Duodenal mucosa (tissue), 2 donors: Measurements from ENCODE around the gene ALDH3A2.

Experiments used
- H3K27ac ChIP-seq: one replicate; pipeline ENCODE4 v1.7.0; 2013; ENCODE audit warnings: low read depth, low read length
- H3K27me3 ChIP-seq, 2 donors: one replicate each; pipeline ENCODE4 v1.7.0; 2013; ENCODE audit warnings: low read length in 2 of 2, control low read depth in 1 of 2; ENCODE audit not compliant: insufficient read depth in 2 of 2, control insufficient read depth in 1 of 2
- H3K36me3 ChIP-seq, 2 donors: one replicate each; pipeline ENCODE4 v1.7.0; 2013; ENCODE audit warnings: low read length in 2 of 2, control low read depth in 1 of 2; ENCODE audit not compliant: insufficient read depth in 2 of 2, control insufficient read depth in 1 of 2
- H3K4me1 ChIP-seq, 2 donors: one replicate each; pipeline ENCODE4 v1.7.0; 2013; ENCODE audit warnings: low read length in 2 of 2, control low read depth in 1 of 2; ENCODE audit not compliant: insufficient read depth in 2 of 2, control insufficient read depth in 1 of 2
- H3K4me3 ChIP-seq, 2 donors: one replicate each; pipeline ENCODE4 v1.7.0; 2013; ENCODE audit warnings: low read length in 2 of 2, low read depth in 1 of 2
- H3K9ac ChIP-seq, 2 donors: one replicate each; pipeline ENCODE4 v1.7.0; 2013; ENCODE audit warnings: low read length in 2 of 2, low read depth in 1 of 2
- H3K9me3 ChIP-seq, 2 donors: one replicate each; pipeline ENCODE4 v1.7.0; 2013; ENCODE audit warnings: low read length in 2 of 2, control low read depth in 1 of 2; ENCODE audit not compliant: control insufficient read depth in 1 of 2

The ALDH3A2 gene

DNA sequence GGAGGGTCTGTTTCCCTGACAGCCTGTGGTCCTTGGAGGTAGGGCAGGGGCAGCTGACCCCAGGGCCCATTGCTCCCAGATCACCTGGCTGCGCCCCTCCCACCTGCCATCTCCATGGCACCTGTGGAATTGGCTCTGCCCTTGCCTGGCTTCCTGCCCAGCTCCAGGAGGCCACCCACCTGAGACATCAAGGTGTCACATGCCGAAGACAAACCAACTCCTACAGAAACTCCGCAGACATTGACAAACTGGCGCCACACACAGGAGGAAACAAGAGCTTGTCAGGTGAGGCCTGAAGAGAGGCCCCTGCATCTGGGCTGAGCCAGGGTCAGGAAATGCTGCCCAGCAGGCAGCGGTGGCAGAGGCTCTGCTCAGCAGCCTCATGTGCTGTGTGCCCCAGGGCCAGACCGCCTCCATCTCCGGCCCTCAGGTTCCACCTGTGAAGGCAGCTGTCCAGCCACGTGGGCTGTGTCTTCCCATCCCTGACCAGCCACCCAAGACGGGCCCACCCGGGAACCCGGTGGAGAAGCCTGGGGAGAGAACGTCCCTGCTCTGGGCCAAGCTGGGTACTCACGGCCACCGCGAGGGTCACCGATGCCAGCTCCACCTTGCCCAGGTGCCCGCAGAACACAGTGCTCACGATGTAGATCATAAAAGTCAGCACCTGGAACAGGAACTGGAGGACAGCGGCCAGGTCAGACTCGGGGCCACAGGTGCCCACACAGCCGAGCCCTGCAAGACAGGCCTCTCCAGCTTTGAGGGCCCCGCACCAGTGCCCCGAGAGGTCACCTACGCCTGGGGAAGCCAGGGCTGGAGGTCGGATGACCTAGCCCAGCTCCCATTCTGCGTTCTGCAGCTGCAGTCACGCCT, 66.2 kb downstream of the ALDH3A2 start:
- Histone ChIP-seq H3K36me3 (no peaks in the 10 kb centered on the region), H3K27me3 (no peaks in the 10 kb centered on the region), H3K4me1 (peaks cover 25 to 31% of the 10 kb centered on the region in 2 donors)

DNA sequence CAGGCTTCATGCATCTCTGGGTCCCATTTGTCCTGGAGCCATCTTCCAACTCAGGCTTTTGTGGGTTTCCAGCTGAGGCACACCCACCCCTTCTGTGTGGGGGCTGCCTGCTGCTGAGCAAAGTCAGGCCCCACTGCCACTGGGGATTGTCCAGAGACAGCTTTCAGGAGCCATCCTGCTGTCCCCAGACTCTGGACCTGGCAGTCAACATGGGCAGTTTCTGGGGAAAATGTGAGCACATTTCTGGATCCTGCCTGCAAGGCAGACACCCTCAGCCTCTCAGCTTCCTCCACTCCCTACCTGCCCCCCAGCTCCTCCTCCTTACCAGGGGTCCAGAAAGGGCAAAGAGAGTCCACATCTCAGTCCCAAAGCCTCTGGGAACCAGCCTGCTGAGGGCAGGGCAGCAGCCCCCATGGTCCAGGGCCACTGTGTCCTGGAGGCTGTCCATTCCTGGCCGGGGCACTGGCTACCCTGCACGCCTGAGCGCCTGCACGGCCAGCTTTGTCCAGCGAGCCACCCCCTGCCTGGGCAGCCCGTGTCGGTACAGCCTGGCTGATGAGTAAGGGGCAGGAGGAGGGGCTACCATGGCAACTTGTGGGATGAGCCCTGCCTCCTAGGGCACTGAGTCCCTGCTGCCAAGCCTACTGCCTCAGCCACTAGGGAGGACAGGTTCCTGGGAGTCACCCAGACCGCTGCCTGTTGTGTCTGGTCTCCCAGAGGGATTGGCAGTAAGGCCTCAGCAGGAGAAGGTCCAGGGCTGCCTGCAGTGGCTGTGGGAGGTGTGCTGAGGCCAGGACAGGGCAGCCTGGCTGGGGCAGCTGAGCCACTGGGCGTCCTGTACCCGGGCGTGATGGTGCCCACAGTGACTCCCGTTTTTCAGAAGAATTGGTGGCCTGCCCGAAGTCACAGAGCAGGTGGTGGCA, 67.8 kb downstream of the ALDH3A2 start, which contains the start of gene SLC47A2:
TSS of gene SLC47A2 (minus strand) at position 477 of the 923 bp plus-strand sequence. CDS start at position 448, 29 bp downstream.
- Histone ChIP-seq H3K4me3 (no peak within 1 kb of the TSS), H3K4me1 (peaks cover 40 to 47% of the 10 kb centered on the region in 2 donors), H3K27ac (no peak within 1 kb of the TSS), H3K9ac (no peak within 1 kb of the TSS), H3K9me3 (no peaks in the 10 kb centered on the region), H3K27me3 (no peaks in the 10 kb centered on the region), H3K36me3 (no peaks in the 10 kb centered on the region)

More for the DNA sequence above, 66.2 kb downstream of the ALDH3A2 start:
- Histone ChIP-seq H3K27ac (no peak overlapping the region), H3K9me3 (no peaks in the 10 kb centered on the region), H3K9ac (no peak overlapping the region), H3K4me3 (no peak overlapping the region)

DNA sequence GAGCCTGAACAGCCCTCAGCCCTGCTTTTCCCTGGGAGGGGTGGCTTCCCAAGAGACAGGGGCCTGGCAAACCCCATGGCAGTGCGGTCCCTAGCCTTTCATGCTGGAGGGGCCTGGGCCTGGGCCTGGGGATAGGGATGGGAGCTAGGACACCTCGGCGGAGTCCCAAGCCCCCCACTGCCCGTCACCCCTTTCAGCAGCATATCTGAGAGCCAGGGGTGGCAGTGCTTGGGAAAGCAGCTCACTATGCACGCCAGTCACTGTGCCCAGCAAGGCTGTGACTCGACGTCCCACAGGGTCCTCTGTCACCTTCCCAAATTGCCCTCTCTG, 68.4 kb downstream of the ALDH3A2 start:
- Histone ChIP-seq H3K36me3 (no peaks in the 10 kb centered on the region), H3K27ac (no peak overlapping the region), H3K4me3 (no peak overlapping the region), H3K27me3 (no peaks in the 10 kb centered on the region), H3K9ac (no peak overlapping the region), H3K9me3 (no peaks in the 10 kb centered on the region), H3K4me1 (peaks cover 44 to 48% of the 10 kb centered on the region in 2 donors)

DNA sequence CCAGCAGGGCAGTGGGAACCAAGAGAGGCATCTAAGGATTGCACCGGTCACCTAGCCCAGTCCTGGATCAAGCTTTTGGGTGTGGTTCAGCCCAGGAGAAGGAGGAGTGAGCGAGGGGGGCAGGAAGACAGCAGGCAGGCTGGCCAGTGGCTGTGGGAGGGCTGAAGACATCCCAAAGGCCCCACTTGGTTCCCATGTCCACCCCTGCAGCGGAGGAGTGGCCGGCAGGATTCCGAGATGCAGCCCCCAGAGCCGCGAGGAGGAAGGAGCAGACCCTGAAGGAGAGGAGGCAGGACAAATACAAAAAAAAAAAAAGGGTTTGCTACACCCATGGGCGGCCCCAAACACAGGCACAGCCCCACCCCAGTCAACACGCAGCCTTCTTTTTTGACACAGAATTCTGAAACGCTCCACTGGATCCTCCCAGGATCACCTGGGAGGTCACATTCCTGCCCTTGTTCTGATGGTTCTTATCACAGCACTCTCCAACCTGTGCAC, 68.9 kb downstream of the ALDH3A2 start:
- H3K9ac ChIP-seq, result no peak overlapping the region
- no peak overlapping the region for H3K4me3 ChIP-seq
- H3K4me1 ChIP-seq, result peaks cover 44 to 48% of the 10 kb centered on the region in 2 donors
- no peaks in the 10 kb centered on the region for H3K36me3 ChIP-seq
- no peak overlapping the region for H3K27ac ChIP-seq
- H3K9me3 ChIP-seq, result no peaks in the 10 kb centered on the region
- no peaks in the 10 kb centered on the region for H3K27me3 ChIP-seq

DNA sequence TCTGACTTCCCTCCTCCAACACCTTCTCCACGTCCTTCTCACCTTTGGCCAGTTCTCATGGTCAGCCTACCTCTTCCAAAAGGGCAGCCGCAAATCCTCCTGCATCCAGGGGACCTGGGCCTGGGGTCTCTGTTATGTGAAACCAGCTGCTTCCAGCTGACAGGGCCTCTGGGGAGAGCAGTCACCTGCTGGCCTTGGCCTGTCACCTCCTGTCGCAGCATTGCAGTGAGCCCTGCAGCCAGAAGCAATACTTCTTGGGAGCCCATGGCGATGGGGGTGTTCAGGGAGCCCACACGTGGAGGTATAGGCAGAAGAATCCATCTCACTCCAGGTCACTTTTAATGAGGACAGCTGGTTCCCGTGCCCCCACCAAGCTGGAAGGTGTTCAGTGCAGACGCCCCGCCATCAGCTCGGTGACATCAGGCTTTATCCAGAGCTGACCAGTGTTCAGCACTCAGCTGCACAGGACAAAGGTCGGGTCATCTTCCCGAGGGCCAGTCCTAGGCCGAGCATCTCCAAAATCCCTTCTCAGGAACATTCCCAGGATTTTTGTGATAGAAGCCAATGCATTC, 69.6 kb downstream of the ALDH3A2 start:
- no peak overlapping the region for H3K4me3 ChIP-seq
- no peaks in the 10 kb centered on the region for H3K36me3 ChIP-seq
- H3K27ac ChIP-seq, result no peak overlapping the region
- no peaks in the 10 kb centered on the region for H3K27me3 ChIP-seq
- H3K9ac ChIP-seq, result no peak overlapping the region
- H3K4me1 ChIP-seq, result peaks cover 44 to 48% of the 10 kb centered on the region in 2 donors
- H3K9me3 ChIP-seq, result no peaks in the 10 kb centered on the region

DNA sequence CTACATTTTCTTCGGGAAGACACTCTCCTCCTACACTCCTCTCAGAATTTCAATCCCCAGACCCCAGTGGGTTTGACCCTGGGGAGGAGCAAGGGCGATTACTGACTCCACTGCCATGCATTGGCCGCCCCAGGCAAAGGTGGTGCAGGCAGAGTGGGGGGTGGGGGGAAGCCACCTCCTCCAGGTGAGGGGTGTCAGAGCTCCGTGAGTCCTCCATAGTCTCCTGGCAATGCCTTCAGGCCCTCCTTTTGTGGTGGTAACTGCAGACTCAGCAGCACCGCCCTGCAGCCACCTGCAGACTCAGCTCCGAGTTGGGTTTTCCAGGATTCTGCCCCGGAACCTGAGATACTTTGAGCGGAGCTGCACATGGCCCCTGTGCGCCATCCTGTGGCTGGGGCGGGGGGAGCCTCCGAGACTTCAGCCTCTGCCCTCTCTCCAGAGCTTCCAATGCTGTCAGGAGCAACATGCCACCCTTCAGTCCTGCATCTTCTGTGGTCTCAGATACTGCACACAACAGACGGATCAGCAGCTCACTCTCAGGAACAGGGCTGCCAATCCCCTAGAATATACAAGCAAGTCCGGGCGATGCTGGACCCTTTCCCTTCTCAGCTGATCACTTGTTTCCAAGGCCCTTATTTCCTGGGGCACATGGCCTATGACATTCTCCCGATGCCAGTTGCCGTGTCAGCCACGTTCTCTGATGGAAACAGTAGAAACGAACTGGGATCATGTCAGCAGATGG, 70.2 kb downstream of the ALDH3A2 start:
- Histone ChIP-seq H3K27me3 (no peaks in the 10 kb centered on the region), H3K4me1 (peaks cover 44 to 48% of the 10 kb centered on the region in 2 donors), H3K9me3 (no peaks in the 10 kb centered on the region), H3K27ac (no peak overlapping the region), H3K9ac (no peak overlapping the region), H3K36me3 (no peaks in the 10 kb centered on the region), H3K4me3 (peak overlapping the region in 1 of 2 donors; percentile 13)

DNA sequence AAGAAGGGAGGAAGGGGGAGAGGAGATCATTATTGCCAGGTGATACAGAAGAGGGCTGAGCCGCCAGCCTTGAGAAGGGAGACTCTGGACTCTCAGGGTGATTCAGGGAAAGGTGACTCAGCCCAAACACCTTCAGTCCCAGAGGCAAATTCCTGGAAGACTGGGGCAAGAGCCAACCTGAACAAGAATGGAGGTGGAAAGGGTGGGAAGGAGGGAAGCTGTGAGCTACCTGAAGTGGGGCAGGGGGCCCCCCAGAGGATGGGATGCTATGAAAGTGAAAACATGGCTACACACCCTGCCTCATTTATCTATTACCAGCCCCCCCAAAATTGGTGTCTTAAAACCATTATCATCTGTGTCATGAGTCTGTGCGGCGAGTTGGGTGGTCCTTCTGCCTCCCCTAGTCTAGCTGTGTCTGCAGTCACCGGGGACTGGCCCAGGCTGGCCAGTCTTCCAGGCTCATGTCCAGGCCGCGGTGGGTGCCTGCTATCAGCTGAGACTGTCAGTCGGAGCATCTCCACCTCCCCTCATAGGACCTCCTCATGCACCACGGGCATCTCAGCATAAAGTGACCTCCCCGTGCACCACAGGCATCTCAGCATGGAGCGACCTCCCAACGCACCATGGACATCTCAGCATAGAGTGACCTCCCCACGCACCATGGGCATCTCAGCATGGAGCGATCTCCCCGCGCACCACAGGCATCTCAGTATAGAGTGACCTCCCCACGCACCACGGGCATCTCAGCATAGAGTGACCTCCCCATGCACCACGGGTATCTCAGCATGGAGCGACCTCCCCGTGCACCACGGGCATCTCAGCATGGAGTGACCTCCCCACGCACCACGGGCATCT, 71.0 kb downstream of the ALDH3A2 start:
- no peaks in the 10 kb centered on the region for H3K9me3 ChIP-seq
- H3K4me3 ChIP-seq, result peak overlapping the region in 1 of 2 donors; percentile 13
- no peaks in the 10 kb centered on the region for H3K27me3 ChIP-seq
- peaks cover 50% of the 10 kb centered on the region in 2 donors for H3K4me1 ChIP-seq
- H3K9ac ChIP-seq, result no peak overlapping the region
- H3K27ac ChIP-seq, result peak overlapping the region; percentile 18
- H3K36me3 ChIP-seq, result no peaks in the 10 kb centered on the region

DNA sequence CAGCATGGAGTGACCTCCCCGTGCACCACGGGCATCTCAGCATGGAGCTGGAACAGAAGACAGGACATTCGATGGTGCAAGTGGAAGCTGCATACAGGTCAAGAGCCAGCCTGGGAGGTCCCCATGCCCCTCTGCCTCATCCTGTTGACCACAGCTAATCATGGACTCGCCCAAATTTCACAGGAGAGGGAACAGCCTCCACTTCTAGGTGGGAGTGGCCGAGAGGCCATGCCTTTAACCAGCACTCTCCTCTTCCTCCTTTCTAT, 71.6 kb downstream of the ALDH3A2 start:
- H3K27ac ChIP-seq, result peak overlapping the region; percentile 18

More for the DNA sequence above, 71.6 kb downstream of the ALDH3A2 start:
- no peaks in the 10 kb centered on the region for H3K36me3 ChIP-seq
- H3K27me3 ChIP-seq, result no peaks in the 10 kb centered on the region
- peak overlapping the region; percentile 21 for H3K4me3 ChIP-seq
- H3K9ac ChIP-seq, result no peak overlapping the region
- peaks cover 48 to 50% of the 10 kb centered on the region in 2 donors for H3K4me1 ChIP-seq
- no peaks in the 10 kb centered on the region for H3K9me3 ChIP-seq
